Kidney (tissue), 14 donors: ENCODE measurements around the gene SLC9A8. TPM values are rescaled to one million over a fixed set of nuclear protein-coding genes. Genes with fewer than 3 reads are reported as not detected.

Experiments
- DNase-seq, 5 donors: peaks; one replicate each; pipeline ENCODE4 v3.0.0-alpha.2; 2013 to 2020
- FAIRE-seq: peaks from 2 replicates; lab custom pipeline; 2012; peaks lifted over from hg19 to GRCh38; lab: Jason Lieb, UNC
- H3K27ac ChIP-seq, 2 donors: one replicate each; pipeline ENCODE4 v1.7.0; 2013; ENCODE audit warnings: low read depth in 2 of 2, low read length in 2 of 2, inconsistent platforms in 1 of 2
- H3K27me3 ChIP-seq: one replicate; pipeline ENCODE4 v1.7.1; 2013; ENCODE audit warnings: low read length, inconsistent platforms; ENCODE audit not compliant: control insufficient read depth, insufficient read depth
- H3K36me3 ChIP-seq, 3 donors: one replicate each; pipeline versions ENCODE4 v1.7.0 to v1.7.1; 2013; ENCODE audit warnings: low read length in 3 of 3, control low read depth in 1 of 3, inconsistent platforms in 1 of 3; ENCODE audit not compliant: insufficient read depth in 3 of 3, control insufficient read depth in 2 of 3
- H3K4me1 ChIP-seq, 3 donors: one replicate each; pipeline versions ENCODE4 v1.7.0 to v1.7.1; 2013; ENCODE audit warnings: low read length in 3 of 3, inconsistent platforms in 1 of 3, low read depth in 1 of 3; ENCODE audit not compliant: control insufficient read depth in 2 of 3, insufficient read depth in 2 of 3
- H3K4me3 ChIP-seq, 3 donors: one replicate each; pipeline versions ENCODE4 v1.7.0 to v1.8.1; 2013; ENCODE audit warnings: low read length in 3 of 3, control low read depth in 1 of 3, inconsistent platforms in 1 of 3
- H3K9ac ChIP-seq, 3 donors: one replicate each; pipeline versions ENCODE4 v1.7.0 to v1.7.1; 2013; ENCODE audit warnings: low read length in 3 of 3, control low read depth in 1 of 3, inconsistent platforms in 1 of 3
- H3K9me3 ChIP-seq, 3 donors: one replicate each; pipeline versions ENCODE4 v1.7.0 to v1.7.1; 2013; ENCODE audit warnings: low read length in 3 of 3, control low read depth in 1 of 3, inconsistent platforms in 1 of 3; ENCODE audit not compliant: control insufficient read depth in 2 of 3, insufficient read depth in 1 of 3
- CTCF ChIP-seq: IDR thresholded peaks from 3 replicates; pipeline ENCODE4 v1.5.1; 2012; ENCODE audit warnings: mild to moderate bottlenecking, moderate library complexity, borderline replicate concordance; ENCODE audit not compliant: insufficient read depth; ENCODE audit errors: extremely low read depth
- intact Hi-C: fragments of 100-400 bp; cut with DNase I; formaldehyde crosslinking; loops from one replicate; pipeline ENCODE4 v1.11.1; 2022
- polyA plus RNA-seq: library from polyadenylated mRNA; stranded (reverse); fragments of 350-450 nt; fragmentation: Illumina TruSeq; extraction: RNeasy Lipid Tissue Mini Kit (QIAGEN cat#74804); gene quantifications from one replicate; pipeline ENCODE4 v1.2.3, GENCODE V29; 2014; ENCODE audit warnings: low read depth, low replicate concordance; ENCODE audit not compliant: insufficient read depth
- total RNA-seq: library from RNA; stranded (reverse); fragmentation: NEBNext Ultra II Directional; extraction: Animal tissue kit (Norgen Biotek cat#: 25700); gene quantifications from one replicate; pipeline ENCODE4 v1.2.1, GENCODE V29; 2021
- donor health status: control.
- donor health status: control.
- donor health status: control.
- donor health status: control.
- donor health status: control.
- donor health status: DM: yes; HTN: yes; CAD: no.
- donor health status: Normal renal cell carcinoma (clear cell type).

Gene SLC9A8
- total and polyA plus RNA-seq, 2 donors from 2014 or later = 4.5 to 22.4 TPM

- no peak for TF ChIP-seq CTCF
- H3K27me3 ChIP-seq = no peaks in the 10 kb centered on the region
- no peak for FAIRE-seq
Measured at GRCh38 chr20:49784291-49784690, 28.3 kb upstream of the SLC9A8 start.

GRCh38 chr20:49785149-49785851 is 27.3 kb upstream of the SLC9A8 start:
- H3K27me3 ChIP-seq = no peaks in the 10 kb centered on the region
- H3K4me1 ChIP-seq = peaks cover 0 to 4% (median 3%) of the 10 kb centered on the region in 3 donors
- H3K27ac ChIP-seq = no peak overlapping the region
- intact Hi-C loops = no loop called here
- FAIRE-seq (no peak), DNase-seq (no peak)
- no peak overlapping the region for H3K9ac ChIP-seq
- no peak overlapping the region for H3K4me3 ChIP-seq
- H3K36me3 ChIP-seq = no peaks in the 10 kb centered on the region
- no peaks in the 10 kb centered on the region for H3K9me3 ChIP-seq
- TF ChIP-seq CTCF = no peak

More at GRCh38 chr20:49784291-49784690, 28.3 kb upstream of the SLC9A8 start:
- Histone ChIP-seq H3K36me3 (no peaks in the 10 kb centered on the region), H3K27ac (no peak overlapping the region), H3K4me1 (no peaks in the 10 kb centered on the region), H3K4me3 (no peak overlapping the region), H3K9me3 (no peaks in the 10 kb centered on the region), H3K9ac (no peak overlapping the region)
- intact Hi-C loops = no loop called here
- no peak for DNase-seq

GRCh38 chr20:49785852-49786175 is 26.8 kb upstream of the SLC9A8 start:
- no peak overlapping the region for H3K27ac ChIP-seq
- H3K4me3 ChIP-seq = no peak overlapping the region
- no peak for DNase-seq

More at GRCh38 chr20:49785852-49786175, 26.8 kb upstream of the SLC9A8 start:
- Histone ChIP-seq H3K4me1 (peaks cover 0 to 4% (median 3%) of the 10 kb centered on the region in 3 donors), H3K9me3 (no peaks in the 10 kb centered on the region), H3K36me3 (no peaks in the 10 kb centered on the region), H3K9ac (no peak overlapping the region), H3K27me3 (no peaks in the 10 kb centered on the region)
- intact Hi-C loops = no loop called here
- no peak for FAIRE-seq
- TF ChIP-seq CTCF = no peak
